ENCODE results near the gene MINK1. TPM values are rescaled to one million over a fixed set of nuclear protein-coding genes. Genes with fewer than 3 reads are reported as not detected.

The MINK1 gene
- total RNA-seq, 2 experiments from 2014 or later: 40.6 to 62.5 TPM

Other genes with a start within 250 kb of the MINK1 start
- gene SMTNL2, start 248.8 kb upstream of the MINK1 start, total RNA-seq (2014; rRNA removed; shearing (Covaris generic)): not detected in 2 replicates
- gene SMTNL2, start 248.8 kb upstream of the MINK1 start, total RNA-seq (2022): not detected in 2 replicates
- gene ALOX15, start 191.7 kb upstream of the MINK1 start, total RNA-seq (2014; rRNA removed; shearing (Covaris generic)): not detected in 2 replicates
- gene ALOX15, start 191.7 kb upstream of the MINK1 start, total RNA-seq (2022): 1.8 TPM in 2 replicates
- gene PELP1, start 129.2 kb upstream of the MINK1 start, total RNA-seq (2014; rRNA removed; shearing (Covaris generic)): 28.2 and 36.8 TPM in 2 replicates
- gene PELP1, start 129.2 kb upstream of the MINK1 start, total RNA-seq (2022): 104 and 113 TPM in 2 replicates
- gene ARRB2, start 122.7 kb upstream of the MINK1 start, total RNA-seq (2014; rRNA removed; shearing (Covaris generic)): 49.8 and 56.7 TPM in 2 replicates
- 84.9 and 96.1 TPM in 2 replicates for gene ARRB2, start 122.7 kb upstream of the MINK1 start, total RNA-seq (2022)
- 35.3 and 35.9 TPM in 2 replicates for gene MED11, start 101.9 kb upstream of the MINK1 start, total RNA-seq (2014; rRNA removed; shearing (Covaris generic))
- gene MED11, start 101.9 kb upstream of the MINK1 start, total RNA-seq (2022): 19.0 and 19.2 TPM in 2 replicates
- not detected in 2 replicates for gene ZMYND15, start 93.5 kb upstream of the MINK1 start, total RNA-seq (2014; rRNA removed; shearing (Covaris generic))
- not detected in 2 replicates for gene ZMYND15, start 93.5 kb upstream of the MINK1 start, total RNA-seq (2022)
- not detected in 2 replicates for gene CXCL16, start 93.4 kb upstream of the MINK1 start, total RNA-seq (2014; rRNA removed; shearing (Covaris generic))
- not detected in 2 replicates for gene CXCL16, start 93.4 kb upstream of the MINK1 start, total RNA-seq (2022)
- not detected in 2 replicates for gene TM4SF5, start 61.5 kb upstream of the MINK1 start, total RNA-seq (2014; rRNA removed; shearing (Covaris generic))
- gene TM4SF5, start 61.5 kb upstream of the MINK1 start, total RNA-seq (2022): not detected in 2 replicates
- not detected in 2 replicates for gene VMO1, start 47.0 kb upstream of the MINK1 start, total RNA-seq (2014; rRNA removed; shearing (Covaris generic))
- gene VMO1, start 47.0 kb upstream of the MINK1 start, total RNA-seq (2022): 0.55 TPM in 1 of 2 replicates, not detected in the other
- gene GLTPD2, start 44.4 kb upstream of the MINK1 start, total RNA-seq (2014; rRNA removed; shearing (Covaris generic)): not detected in 2 replicates
- not detected in 2 replicates for gene GLTPD2, start 44.4 kb upstream of the MINK1 start, total RNA-seq (2022)
- 144 and 155 TPM in 2 replicates for gene PSMB6, start 37.2 kb upstream of the MINK1 start, total RNA-seq (2014; rRNA removed; shearing (Covaris generic))
- 111 and 137 TPM in 2 replicates for gene PSMB6, start 37.2 kb upstream of the MINK1 start, total RNA-seq (2022)
- 6.6 and 10.2 TPM in 2 replicates for gene PLD2, start 26.2 kb upstream of the MINK1 start, total RNA-seq (2014; rRNA removed; shearing (Covaris generic))
- gene PLD2, start 26.2 kb upstream of the MINK1 start, total RNA-seq (2022): 13.5 and 18.7 TPM in 2 replicates
- gene C17orf107, start 66.2 kb downstream of the MINK1 start, total RNA-seq (2014; rRNA removed; shearing (Covaris generic)): 0.18 and 0.79 TPM in 2 replicates
- gene C17orf107, start 66.2 kb downstream of the MINK1 start, total RNA-seq (2022): 0.76 and 1.1 TPM in 2 replicates
- 0.32 and 0.59 TPM in 2 replicates for gene CHRNE, start 69.8 kb downstream of the MINK1 start, total RNA-seq (2014; rRNA removed; shearing (Covaris generic))
- 0.27 and 0.68 TPM in 2 replicates for gene CHRNE, start 69.8 kb downstream of the MINK1 start, total RNA-seq (2022)
- gene GP1BA, start 98.9 kb downstream of the MINK1 start, total RNA-seq (2014; rRNA removed; shearing (Covaris generic)): not detected in 2 replicates
- gene GP1BA, start 98.9 kb downstream of the MINK1 start, total RNA-seq (2022): not detected in 2 replicates
- gene SLC25A11, start 106.7 kb downstream of the MINK1 start, total RNA-seq (2014; rRNA removed; shearing (Covaris generic)): 59.6 and 80.6 TPM in 2 replicates
- 66.8 and 68.2 TPM in 2 replicates for gene SLC25A11, start 106.7 kb downstream of the MINK1 start, total RNA-seq (2022)
- gene RNF167, start 106.9 kb downstream of the MINK1 start, total RNA-seq (2014; rRNA removed; shearing (Covaris generic)): 31.4 and 46.5 TPM in 2 replicates
- 120 and 124 TPM in 2 replicates for gene RNF167, start 106.9 kb downstream of the MINK1 start, total RNA-seq (2022)
- 1,053 and 1,272 TPM in 2 replicates for gene PFN1, start 115.2 kb downstream of the MINK1 start, total RNA-seq (2014; rRNA removed; shearing (Covaris generic))
- 950 and 1,053 TPM in 2 replicates for gene PFN1, start 115.2 kb downstream of the MINK1 start, total RNA-seq (2022)
- gene ENO3, start 117.8 kb downstream of the MINK1 start, total RNA-seq (2014; rRNA removed; shearing (Covaris generic)): 14.6 and 24.6 TPM in 2 replicates
- gene ENO3, start 117.8 kb downstream of the MINK1 start, total RNA-seq (2022): 79.4 and 80.4 TPM in 2 replicates
- 53.2 and 54.4 TPM in 2 replicates for gene SPAG7, start 134.5 kb downstream of the MINK1 start, total RNA-seq (2014; rRNA removed; shearing (Covaris generic))
- gene SPAG7, start 134.5 kb downstream of the MINK1 start, total RNA-seq (2022): 58.9 and 67.7 TPM in 2 replicates
- 8.7 and 9.7 TPM in 2 replicates for gene CAMTA2, start 154.3 kb downstream of the MINK1 start, total RNA-seq (2014; rRNA removed; shearing (Covaris generic))
- 44.3 and 53.4 TPM in 2 replicates for gene CAMTA2, start 154.3 kb downstream of the MINK1 start, total RNA-seq (2022)
- not detected in 2 replicates for gene INCA1, start 164.2 kb downstream of the MINK1 start, total RNA-seq (2014; rRNA removed; shearing (Covaris generic))
- gene INCA1, start 164.2 kb downstream of the MINK1 start, total RNA-seq (2022): 0.82 and 1.2 TPM in 2 replicates
- gene KIF1C, start 164.6 kb downstream of the MINK1 start, total RNA-seq (2014; rRNA removed; shearing (Covaris generic)): 20.6 and 32.1 TPM in 2 replicates
- gene KIF1C, start 164.6 kb downstream of the MINK1 start, total RNA-seq (2022): 51.1 and 53.7 TPM in 2 replicates
- not detected in 2 replicates for gene SLC52A1, start 202.1 kb downstream of the MINK1 start, total RNA-seq (2014; rRNA removed; shearing (Covaris generic))
- gene SLC52A1, start 202.1 kb downstream of the MINK1 start, total RNA-seq (2022): not detected in 2 replicates
- 0.98 and 1.8 TPM in 2 replicates for gene ZFP3, start 245.1 kb downstream of the MINK1 start, total RNA-seq (2014; rRNA removed; shearing (Covaris generic))
- 0.34 and 0.65 TPM in 2 replicates for gene ZFP3, start 245.1 kb downstream of the MINK1 start, total RNA-seq (2022)